Measurements from ENCODE around the gene MAP3K5.

Gene MAP3K5

DNA sequence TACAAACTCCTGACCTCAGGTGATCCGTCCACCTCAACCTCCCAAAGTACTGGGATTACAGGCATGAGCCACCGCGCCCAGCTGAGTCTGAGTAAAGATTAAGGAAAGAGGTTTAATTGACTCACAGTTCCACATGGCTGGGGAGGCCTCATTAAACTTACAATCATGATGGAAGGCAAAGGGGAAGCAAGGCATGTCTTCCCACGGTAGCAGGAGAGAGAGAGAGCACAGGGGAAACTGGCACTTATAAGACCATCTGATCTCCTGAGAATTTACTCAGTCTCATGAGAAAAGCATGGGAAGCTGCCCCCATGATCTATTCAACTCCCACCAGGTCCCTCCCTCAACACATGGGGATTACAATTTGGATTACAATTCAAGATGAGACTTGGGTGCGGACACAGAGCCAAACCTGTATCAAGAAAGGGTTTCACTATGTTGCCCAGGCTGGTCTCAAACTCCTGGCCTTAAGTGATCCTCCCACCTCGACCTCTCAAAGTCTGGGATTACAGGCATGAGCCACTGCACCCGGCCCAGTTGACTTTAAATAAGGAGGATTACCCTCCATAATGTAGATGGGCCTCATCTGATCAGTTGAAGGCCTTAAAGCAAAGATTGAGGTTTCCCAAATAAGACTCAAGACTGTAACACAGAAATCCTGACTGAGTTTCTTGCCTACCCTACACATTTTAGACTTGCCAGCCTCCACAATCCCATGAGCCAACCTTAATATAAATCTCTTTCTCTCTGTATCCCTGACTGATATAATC lies 17.0 kb upstream of the MAP3K5 start:
- DNase-seq (ENCODE audit: low read depth), result no peak
- TF ChIP-seq, protein P1, sequence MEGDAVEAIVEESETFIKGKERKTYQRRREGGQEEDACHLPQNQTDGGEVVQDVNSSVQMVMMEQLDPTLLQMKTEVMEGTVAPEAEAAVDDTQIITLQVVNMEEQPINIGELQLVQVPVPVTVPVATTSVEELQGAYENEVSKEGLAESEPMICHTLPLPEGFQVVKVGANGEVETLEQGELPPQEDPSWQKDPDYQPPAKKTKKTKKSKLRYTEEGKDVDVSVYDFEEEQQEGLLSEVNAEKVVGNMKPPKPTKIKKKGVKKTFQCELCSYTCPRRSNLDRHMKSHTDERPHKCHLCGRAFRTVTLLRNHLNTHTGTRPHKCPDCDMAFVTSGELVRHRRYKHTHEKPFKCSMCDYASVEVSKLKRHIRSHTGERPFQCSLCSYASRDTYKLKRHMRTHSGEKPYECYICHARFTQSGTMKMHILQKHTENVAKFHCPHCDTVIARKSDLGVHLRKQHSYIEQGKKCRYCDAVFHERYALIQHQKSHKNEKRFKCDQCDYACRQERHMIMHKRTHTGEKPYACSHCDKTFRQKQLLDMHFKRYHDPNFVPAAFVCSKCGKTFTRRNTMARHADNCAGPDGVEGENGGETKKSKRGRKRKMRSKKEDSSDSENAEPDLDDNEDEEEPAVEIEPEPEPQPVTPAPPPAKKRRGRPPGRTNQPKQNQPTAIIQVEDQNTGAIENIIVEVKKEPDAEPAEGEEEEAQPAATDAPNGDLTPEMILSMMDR (IDR thresholded peaks at IDR 0.05; ENCODE audit: insufficient read depth, low read depth, low read length, missing control alignments), result no peak
- H3K4me3 ChIP-seq (ENCODE audit: low read depth, low read length), result no peak overlapping the region

DNA sequence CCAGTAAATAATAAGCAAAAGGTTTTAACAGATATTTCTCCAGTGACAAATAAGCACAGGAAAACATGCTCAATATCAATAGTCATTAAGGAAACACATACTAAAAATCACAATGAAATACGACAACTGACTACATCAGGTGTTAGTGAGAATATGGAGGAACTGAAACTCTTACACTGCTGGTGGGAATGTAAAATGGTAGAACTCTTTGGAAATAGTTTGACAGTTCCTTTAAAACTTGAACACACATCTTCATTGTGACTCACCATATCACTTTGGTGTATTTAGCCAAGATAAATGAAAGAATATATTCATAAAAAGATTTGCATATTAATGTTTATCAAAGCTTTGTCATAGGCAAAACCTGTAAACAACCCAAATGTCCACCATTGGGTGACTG lies 11.3 kb upstream of the MAP3K5 start:
- TF ChIP-seq, protein P1 (IDR thresholded peaks at IDR 0.05; ENCODE audit: insufficient read depth, low read depth, low read length, missing control alignments), result no peak
- H3K4me3 ChIP-seq (ENCODE audit: low read depth, low read length), result no peak overlapping the region

DNA sequence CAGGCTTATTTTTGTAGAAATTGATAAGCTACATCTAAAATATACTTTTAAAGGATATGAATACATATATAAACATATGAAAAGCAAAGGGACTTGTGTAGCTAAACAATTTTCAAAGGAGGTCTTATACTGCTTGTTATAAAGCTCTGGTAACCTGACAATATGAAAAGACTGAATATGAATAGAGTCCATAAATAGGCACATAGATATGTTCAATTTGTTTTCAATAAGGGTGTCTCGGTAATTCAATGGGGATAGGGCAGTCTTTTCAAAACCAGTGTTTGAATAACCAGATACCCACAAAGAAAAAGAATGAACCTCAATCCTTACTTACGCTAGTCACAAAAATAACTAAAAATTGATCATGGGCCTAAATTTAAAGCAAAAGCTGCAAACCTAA lies 9.3 kb upstream of the MAP3K5 start:
- DNase-seq (ENCODE audit: low read depth), result no peak
- no peak overlapping the region for H3K4me3 ChIP-seq (ENCODE audit: low read depth, low read length)
- TF ChIP-seq, protein P1 (IDR thresholded peaks at IDR 0.05; ENCODE audit: insufficient read depth, low read depth, low read length, missing control alignments), result no peak

More for the DNA sequence above, 11.3 kb upstream of the MAP3K5 start:
- DNase-seq (ENCODE audit: low read depth), result no peak

DNA sequence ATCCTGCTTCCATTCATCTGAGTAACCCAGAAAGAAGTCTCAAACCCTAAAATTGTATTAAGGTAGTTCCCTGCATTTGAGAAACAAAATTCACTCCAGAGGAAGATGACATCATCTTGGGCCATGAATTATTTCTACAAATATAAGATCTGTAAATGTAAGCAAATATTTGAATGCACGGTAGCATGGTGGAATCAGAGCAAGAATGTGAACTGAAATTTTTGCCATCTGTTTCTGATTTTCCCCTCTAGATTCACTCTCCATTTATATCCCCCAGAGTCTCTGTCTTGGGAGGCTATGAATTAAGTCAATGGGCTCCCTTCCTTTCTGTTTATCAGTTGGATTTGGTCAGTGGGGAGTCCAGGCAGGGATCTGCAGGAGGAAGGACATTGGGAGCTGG lies 5.8 kb upstream of the MAP3K5 start:
- TF ChIP-seq, protein P1 (IDR thresholded peaks at IDR 0.05; ENCODE audit: insufficient read depth, low read depth, low read length, missing control alignments), result no peak
- H3K4me3 ChIP-seq (ENCODE audit: low read depth, low read length), result no peak overlapping the region
- DNase-seq (ENCODE audit: low read depth), result no peak

DNA sequence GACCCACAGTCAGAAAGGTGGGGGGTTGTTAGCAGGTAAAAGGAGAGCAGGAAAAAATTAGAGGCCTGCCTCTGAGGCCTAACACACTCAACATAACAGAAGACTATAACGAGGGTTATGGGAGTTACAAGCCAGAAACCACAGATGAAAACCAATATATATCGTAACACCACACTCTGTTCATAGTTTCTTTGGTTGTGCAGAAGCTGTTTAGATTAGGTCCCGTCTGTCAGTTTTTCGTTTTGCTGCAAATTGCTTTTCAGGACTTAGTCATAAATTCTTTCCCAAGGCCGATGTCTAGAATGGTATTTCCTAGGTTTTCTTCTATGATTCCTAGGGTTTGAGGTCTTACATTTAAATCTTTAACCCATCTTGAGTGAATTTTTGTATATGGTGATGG lies 3.7 kb upstream of the MAP3K5 start:
- H3K4me3 ChIP-seq (ENCODE audit: low read depth, low read length), result no peak overlapping the region
- no peak for DNase-seq (ENCODE audit: low read depth)
- TF ChIP-seq, protein P1 (IDR thresholded peaks at IDR 0.05; ENCODE audit: insufficient read depth, low read depth, low read length, missing control alignments), result no peak

DNA sequence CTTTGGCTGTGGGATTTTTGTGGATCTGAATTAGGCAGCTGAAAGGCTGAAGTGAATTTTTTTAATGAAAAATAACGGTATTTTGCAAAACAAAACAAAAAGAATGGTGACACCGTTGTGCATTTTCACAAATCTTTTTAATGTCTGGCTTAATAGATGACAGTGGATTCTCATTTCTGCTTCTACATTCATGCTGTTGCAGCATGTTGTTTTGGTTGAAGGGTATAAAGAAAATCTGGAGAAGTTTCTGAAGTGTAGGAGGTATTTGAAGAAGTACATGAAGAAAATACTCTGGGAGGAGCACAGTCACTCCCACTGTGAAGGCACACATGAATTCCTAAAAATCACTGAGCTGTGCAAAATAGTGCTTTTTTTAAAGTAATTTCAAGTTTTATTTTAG lies 3.1 kb upstream of the MAP3K5 start:
- no peak overlapping the region for H3K4me3 ChIP-seq (ENCODE audit: low read depth, low read length)
- no peak for DNase-seq (ENCODE audit: low read depth)
- TF ChIP-seq, protein P1 (IDR thresholded peaks at IDR 0.05; ENCODE audit: insufficient read depth, low read depth, low read length, missing control alignments), result no peak

DNA sequence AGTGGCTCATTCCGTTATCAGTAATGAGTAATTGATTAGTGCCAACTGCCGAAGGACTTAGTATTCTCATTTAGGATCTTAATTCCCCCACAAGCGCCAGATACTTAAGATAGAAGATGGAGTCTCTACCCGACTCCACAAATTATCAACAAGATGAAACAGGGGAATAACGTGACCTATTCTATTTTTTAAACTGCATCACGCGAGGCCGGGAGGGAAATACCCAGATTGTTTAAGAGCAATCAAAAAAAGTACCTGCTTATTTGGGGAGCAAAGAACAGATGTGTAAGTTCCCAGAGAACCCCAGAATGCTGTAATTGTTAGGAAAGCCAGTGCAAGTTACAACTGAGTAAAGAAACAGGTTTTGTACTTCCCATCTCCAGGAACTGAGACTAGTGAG lies 1.1 kb upstream of the MAP3K5 start:
- TF ChIP-seq, protein P1 (IDR thresholded peaks at IDR 0.05; ENCODE audit: insufficient read depth, low read depth, low read length, missing control alignments), result no peak
- peak; percentile 77 for DNase-seq (ENCODE audit: low read depth)
- peak overlapping the region; percentile 97 for H3K4me3 ChIP-seq (ENCODE audit: low read depth, low read length)
